ENCODE data around the gene GCNT2. TPM values are rescaled to one million over a fixed set of nuclear protein-coding genes. Genes with fewer than 3 reads are reported as not detected.

GCNT2 gene
- total and polyA plus RNA-seq, 2 of the 8 experiments (the other 6 are each of a cell fraction or from before 2014, with no cell fraction given), result 19.3 to 52.5 TPM

DNA sequence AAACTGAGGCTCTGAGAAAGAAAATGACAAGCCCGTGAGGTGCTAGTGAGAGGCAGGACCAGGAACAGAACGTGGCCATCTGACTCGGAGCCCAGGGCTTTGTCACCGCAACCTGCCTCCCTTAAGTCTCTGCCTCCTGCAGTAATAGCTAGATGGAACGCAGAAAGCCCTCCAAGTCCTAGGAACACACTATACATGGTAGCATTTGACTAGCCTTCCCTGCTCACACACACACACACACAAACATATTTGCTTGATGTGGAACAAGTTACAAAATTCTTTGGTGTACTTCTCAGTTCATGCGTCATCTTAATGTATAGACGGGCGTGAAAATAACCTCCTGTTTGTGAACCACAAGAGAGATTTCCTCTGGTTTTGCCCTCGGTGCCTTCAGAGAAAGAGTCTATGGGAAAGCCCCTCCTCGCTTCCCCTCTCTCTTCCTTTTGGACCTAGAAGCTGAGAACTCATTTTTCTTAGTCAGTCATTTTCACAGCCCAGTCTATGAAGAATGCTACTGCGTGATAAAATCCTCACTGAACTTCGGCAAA is 134.4 kb downstream of the GCNT2 start (continued):
- TF ChIP-seq CHD7 (IDR thresholded peaks at IDR 0.05; ENCODE audit: insufficient replicate concordance, low read length) (no peak), SIN3A (conservative IDR thresholded peaks at IDR 0.05 in 1 of 2, IDR thresholded peaks at IDR 0.05 in 1 of 2; ENCODE audit: low read depth in 1 of 2, low read length in 2 of 2) (no peak), POU5F1 (IDR thresholded peaks at IDR 0.05; ENCODE audit: low read depth, low read length) (no peak), SUZ12 (IDR thresholded peaks at IDR 0.05; ENCODE audit: low read length) (no peak), RXRA (IDR thresholded peaks at IDR 0.05; ENCODE audit: insufficient read depth, low read depth, low read length) (no peak), JUN (IDR thresholded peaks at IDR 0.05; ENCODE audit: low read depth, low read length) (no peak), TAF1 (IDR thresholded peaks at IDR 0.05; ENCODE audit: low read depth, low read length) (no peak), EGR1 (IDR thresholded peaks at IDR 0.05; ENCODE audit: borderline replicate concordance, low read depth, low read length) (no peak), KDM4A (IDR thresholded peaks at IDR 0.05; ENCODE audit: low read depth, low read length, severe bottlenecking) (no peak), SRF (IDR thresholded peaks at IDR 0.05; ENCODE audit: low read depth, low read length) (no peak), KDM1A (IDR thresholded peaks at IDR 0.05; ENCODE audit: borderline replicate concordance, low read length) (no peak)
